ENCODE measurements around the gene SLX4IP.

The SLX4IP gene

GRCh38 chr20:10621149-10621548 lies 186.0 kb downstream of the SLX4IP start:
- TF ChIP-seq MAX (IDR thresholded peaks at IDR 0.05; ENCODE audit: low read depth, low read length) (no peak), MYC (IDR thresholded peaks at IDR 0.05; ENCODE audit: low read depth, low read length) (no peak), POLR2A (IDR thresholded peaks at IDR 0.05; ENCODE audit: extremely low read depth, insufficient read length) (no peak), CTCF (IDR thresholded peaks at IDR 0.05; ENCODE audit: low read depth, low read length) (no peak)
- no peak for DNase-seq (ENCODE audit: low read depth)
- H3K4me3 ChIP-seq (ENCODE audit: low read depth, low read length): no peak overlapping the region

- no peak overlapping the region for H3K4me3 ChIP-seq (ENCODE audit: low read depth, low read length)
- no peak for DNase-seq (ENCODE audit: low read depth)
- TF ChIP-seq POLR2A (IDR thresholded peaks at IDR 0.05; ENCODE audit: extremely low read depth, insufficient read length) (no peak), CTCF (IDR thresholded peaks at IDR 0.05; ENCODE audit: low read depth, low read length) (no peak), MAX (IDR thresholded peaks at IDR 0.05; ENCODE audit: low read depth, low read length) (no peak), MYC (IDR thresholded peaks at IDR 0.05; ENCODE audit: low read depth, low read length) (no peak)
These were observed 187.7 kb downstream of the SLX4IP start for GRCh38 chr20:10622657-10623418.

- H3K4me3 ChIP-seq (ENCODE audit: low read depth, low read length): no peak overlapping the region
- TF ChIP-seq CTCF (IDR thresholded peaks at IDR 0.05; ENCODE audit: low read depth, low read length) (no peak), MAX (IDR thresholded peaks at IDR 0.05; ENCODE audit: low read depth, low read length) (no peak), MYC (IDR thresholded peaks at IDR 0.05; ENCODE audit: low read depth, low read length) (no peak), POLR2A (IDR thresholded peaks at IDR 0.05; ENCODE audit: extremely low read depth, insufficient read length) (no peak)
- DNase-seq (ENCODE audit: low read depth): no peak
These were observed 190.5 kb downstream of the SLX4IP start for GRCh38 chr20:10625641-10626040.

- TF ChIP-seq POLR2A (IDR thresholded peaks at IDR 0.05; ENCODE audit: extremely low read depth, insufficient read length): no peak
These were observed 191.8 kb downstream of the SLX4IP start for GRCh38 chr20:10626896-10627295.

GRCh38 chr20:10629946-10630650 lies 195.0 kb downstream of the SLX4IP start:
- TF ChIP-seq POLR2A (IDR thresholded peaks at IDR 0.05; ENCODE audit: extremely low read depth, insufficient read length): no peak
- TF ChIP-seq CTCF (IDR thresholded peaks at IDR 0.05; ENCODE audit: low read depth, low read length): no peak
- no peak for TF ChIP-seq MAX (IDR thresholded peaks at IDR 0.05; ENCODE audit: low read depth, low read length)
- no peak for TF ChIP-seq MYC (IDR thresholded peaks at IDR 0.05; ENCODE audit: low read depth, low read length)
- no peak for DNase-seq (ENCODE audit: low read depth)
- H3K4me3 ChIP-seq (ENCODE audit: low read depth, low read length): no peak overlapping the region

More at GRCh38 chr20:10626896-10627295, 191.8 kb downstream of the SLX4IP start:
- DNase-seq (ENCODE audit: low read depth): no peak
- H3K4me3 ChIP-seq (ENCODE audit: low read depth, low read length): no peak overlapping the region

- H3K4me3 ChIP-seq (ENCODE audit: low read depth, low read length): no peak overlapping the region
- DNase-seq (ENCODE audit: low read depth): no peak
- TF ChIP-seq POLR2A (IDR thresholded peaks at IDR 0.05; ENCODE audit: extremely low read depth, insufficient read length): no peak
- TF ChIP-seq MYC (IDR thresholded peaks at IDR 0.05; ENCODE audit: low read depth, low read length): no peak
- no peak for TF ChIP-seq MAX (IDR thresholded peaks at IDR 0.05; ENCODE audit: low read depth, low read length)
- no peak for TF ChIP-seq CTCF (IDR thresholded peaks at IDR 0.05; ENCODE audit: low read depth, low read length)
These were observed 196.0 kb downstream of the SLX4IP start for GRCh38 chr20:10631126-10631525.
